NB4 (cell line): ENCODE data around the gene PIGT.

Experiments used
- DNase-seq: peaks from one replicate; pipeline ENCODE4 v3.0.0; 2010; ENCODE audit warnings: low read depth
- H3K4me3 ChIP-seq: one replicate; pipeline ENCODE4 v1.5.1; 2011; ENCODE audit warnings: mild to moderate bottlenecking, low read depth, low read length, moderate library complexity
- MYC ChIP-seq: IDR thresholded peaks from 2 replicates; pipeline ENCODE4 v1.6.1; 2011; ENCODE audit warnings: low read depth, low read length
- POLR2A ChIP-seq: IDR thresholded peaks from 2 replicates; pipeline ENCODE4 v1.6.1; 2011; ENCODE audit warnings: mild to moderate bottlenecking; ENCODE audit not compliant: insufficient read length; ENCODE audit errors: extremely low read depth
- TF ChIP-seq, protein P1 (sequence below): IDR thresholded peaks from 2 replicates; pipeline ENCODE4 v1.6.1; 2011; ENCODE audit warnings: low read depth, low read length
- TF ChIP-seq, protein P2 (sequence below): IDR thresholded peaks from one replicate; pipeline ENCODE4 v1.5.1; 2012; ENCODE audit warnings: low read depth, low read length

Gene PIGT

DNA sequence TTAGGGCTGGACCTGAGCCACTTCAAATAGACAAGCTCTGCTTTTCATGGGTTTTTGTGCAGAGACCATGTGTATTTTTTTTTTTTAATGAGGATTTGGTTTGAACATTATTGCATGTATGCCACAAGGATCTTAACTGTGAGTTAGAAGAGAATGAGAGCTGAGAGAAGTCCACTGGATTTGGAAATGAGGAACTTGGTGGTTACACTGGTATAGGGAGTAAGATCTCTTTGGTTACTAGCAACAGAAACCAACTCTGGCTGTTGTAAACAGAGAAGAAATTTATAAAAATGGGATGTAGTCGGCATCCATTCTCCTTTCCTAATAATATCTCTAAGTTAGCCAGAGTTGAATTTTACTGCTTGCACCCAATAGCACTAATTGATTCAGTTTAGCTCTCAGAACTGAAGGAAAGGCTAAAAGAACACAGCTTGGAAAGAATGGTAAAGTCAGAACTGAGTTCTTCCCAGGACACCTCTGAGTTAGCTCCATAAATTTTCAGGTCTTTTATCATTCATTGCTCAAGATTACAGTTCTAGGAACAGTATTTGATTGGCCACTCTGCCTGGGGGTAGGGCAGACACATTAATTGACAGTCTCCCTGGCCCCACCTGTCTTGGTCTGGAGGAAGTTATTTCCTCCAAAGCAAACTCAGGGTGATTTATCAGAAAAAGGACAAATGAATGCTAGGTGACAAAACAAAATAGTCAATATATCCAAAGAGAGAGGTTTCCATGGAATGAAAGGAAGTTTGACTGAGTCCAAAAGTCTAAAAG lies 49.7 kb downstream of the PIGT start:
- TF ChIP-seq, protein P1, sequence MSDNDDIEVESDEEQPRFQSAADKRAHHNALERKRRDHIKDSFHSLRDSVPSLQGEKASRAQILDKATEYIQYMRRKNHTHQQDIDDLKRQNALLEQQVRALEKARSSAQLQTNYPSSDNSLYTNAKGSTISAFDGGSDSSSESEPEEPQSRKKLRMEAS: no peak
- no peak for TF ChIP-seq POLR2A
- TF ChIP-seq, protein P2, sequence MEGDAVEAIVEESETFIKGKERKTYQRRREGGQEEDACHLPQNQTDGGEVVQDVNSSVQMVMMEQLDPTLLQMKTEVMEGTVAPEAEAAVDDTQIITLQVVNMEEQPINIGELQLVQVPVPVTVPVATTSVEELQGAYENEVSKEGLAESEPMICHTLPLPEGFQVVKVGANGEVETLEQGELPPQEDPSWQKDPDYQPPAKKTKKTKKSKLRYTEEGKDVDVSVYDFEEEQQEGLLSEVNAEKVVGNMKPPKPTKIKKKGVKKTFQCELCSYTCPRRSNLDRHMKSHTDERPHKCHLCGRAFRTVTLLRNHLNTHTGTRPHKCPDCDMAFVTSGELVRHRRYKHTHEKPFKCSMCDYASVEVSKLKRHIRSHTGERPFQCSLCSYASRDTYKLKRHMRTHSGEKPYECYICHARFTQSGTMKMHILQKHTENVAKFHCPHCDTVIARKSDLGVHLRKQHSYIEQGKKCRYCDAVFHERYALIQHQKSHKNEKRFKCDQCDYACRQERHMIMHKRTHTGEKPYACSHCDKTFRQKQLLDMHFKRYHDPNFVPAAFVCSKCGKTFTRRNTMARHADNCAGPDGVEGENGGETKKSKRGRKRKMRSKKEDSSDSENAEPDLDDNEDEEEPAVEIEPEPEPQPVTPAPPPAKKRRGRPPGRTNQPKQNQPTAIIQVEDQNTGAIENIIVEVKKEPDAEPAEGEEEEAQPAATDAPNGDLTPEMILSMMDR: no peak
- no peak; the same call in 1 of the 2 replicates for TF ChIP-seq MYC
- peak; percentile 72 for DNase-seq
- H3K4me3 ChIP-seq: no peak overlapping the region

DNA sequence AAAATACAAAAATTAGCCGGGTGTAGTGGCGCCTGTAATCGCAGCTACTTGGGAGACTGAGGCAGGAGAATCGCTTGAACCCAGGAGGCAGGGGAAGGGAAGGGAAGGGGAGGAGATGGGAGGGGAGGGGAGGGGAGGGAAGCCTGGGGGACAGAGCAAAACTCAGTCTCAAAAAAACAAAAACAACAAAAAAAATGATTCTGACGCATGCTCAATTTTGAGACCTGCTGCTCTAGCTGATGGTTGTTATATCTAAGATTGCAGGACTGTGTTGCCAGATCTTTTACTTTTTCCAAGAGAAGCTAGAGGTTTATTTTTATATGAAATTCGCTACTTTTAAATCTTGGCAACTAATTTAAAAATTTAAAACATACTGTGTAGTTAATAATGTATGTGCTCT lies 51.2 kb downstream of the PIGT start:
- TF ChIP-seq, protein P1: no peak
- TF ChIP-seq, protein P2: no peak
- TF ChIP-seq MYC: no peak
- no peak for TF ChIP-seq POLR2A
- H3K4me3 ChIP-seq: no peak overlapping the region
- no peak for DNase-seq

DNA sequence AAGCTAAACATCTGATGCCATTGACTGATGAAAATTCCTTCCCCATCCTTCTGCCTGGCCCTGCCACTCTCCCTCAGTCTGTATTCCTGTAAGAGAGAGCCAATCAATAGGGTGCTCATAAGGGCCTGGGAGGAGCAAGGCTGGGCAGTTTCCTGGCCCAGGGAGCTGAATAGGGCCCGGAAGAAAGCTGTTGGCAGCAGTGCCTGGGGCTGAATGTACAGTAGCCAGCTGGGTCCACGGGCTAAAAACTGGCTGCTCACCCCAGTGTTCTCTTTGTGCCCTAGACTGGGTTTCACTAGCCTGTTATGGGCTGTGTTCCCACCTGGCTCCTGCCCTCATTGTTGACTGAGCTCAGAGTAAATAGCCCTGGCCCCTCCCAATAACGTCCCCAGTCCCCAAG lies 51.9 kb downstream of the PIGT start:
- H3K4me3 ChIP-seq: no peak overlapping the region
- no peak for DNase-seq
- TF ChIP-seq, protein P2: no peak
- TF ChIP-seq MYC (no peak), POLR2A (no peak)
- TF ChIP-seq, protein P1: no peak

DNA sequence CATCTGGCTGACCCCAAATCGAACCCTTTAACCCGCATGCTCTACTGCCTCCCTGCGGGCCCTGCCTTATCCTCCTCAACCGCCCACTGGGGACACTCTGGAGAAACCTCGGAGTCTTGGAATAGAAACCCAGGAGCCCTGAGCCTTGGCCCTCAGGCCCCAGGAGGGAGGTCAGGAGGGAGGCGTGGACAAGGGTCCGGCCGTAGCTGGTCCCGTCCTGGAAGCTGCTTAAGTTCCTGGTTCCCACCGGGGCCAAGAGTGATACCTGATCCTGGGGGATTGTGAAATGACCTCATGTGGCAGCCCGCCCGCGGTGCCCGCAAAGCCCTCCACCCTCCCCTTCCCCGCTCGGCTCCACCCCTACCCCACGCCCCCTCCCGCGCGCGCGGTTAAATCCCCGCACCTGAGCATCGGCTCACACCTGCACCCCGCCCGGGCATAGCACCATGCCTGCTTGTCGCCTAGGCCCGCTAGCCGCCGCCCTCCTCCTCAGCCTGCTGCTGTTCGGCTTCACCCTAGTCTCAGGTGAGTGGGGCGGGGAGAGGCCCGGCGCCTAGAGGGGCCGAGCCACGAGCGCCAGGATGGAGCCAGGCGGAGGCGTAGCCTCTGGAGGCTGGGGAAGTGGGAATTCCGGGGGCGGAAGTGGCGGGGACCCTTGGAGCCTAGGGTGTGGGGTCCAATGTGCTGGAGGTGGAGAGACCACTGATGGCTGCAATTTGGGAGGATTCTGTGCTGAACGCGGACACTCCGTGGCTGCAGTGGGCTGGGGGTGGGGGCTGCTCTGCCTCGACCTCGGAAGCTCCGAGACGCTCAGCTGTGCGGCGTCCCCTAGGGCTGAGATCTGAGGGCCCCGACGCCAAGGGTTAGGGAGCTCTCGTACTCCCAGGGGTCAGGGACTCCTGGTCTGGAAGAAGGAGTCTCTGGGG lies 53.7 kb downstream of the PIGT start, which contains the start of gene WFDC2:
Gene WFDC2 (plus strand): TSS at position 418 of the 926 bp plus-strand sequence. CDS start 29 bp downstream, at position 447.
- peak within 1 kb of the TSS; percentile 43 for H3K4me3 ChIP-seq
- no peak for DNase-seq
- TF ChIP-seq, protein P1: no peak
- TF ChIP-seq POLR2A (no peak), MYC (no peak)
- TF ChIP-seq, protein P2: no peak

DNA sequence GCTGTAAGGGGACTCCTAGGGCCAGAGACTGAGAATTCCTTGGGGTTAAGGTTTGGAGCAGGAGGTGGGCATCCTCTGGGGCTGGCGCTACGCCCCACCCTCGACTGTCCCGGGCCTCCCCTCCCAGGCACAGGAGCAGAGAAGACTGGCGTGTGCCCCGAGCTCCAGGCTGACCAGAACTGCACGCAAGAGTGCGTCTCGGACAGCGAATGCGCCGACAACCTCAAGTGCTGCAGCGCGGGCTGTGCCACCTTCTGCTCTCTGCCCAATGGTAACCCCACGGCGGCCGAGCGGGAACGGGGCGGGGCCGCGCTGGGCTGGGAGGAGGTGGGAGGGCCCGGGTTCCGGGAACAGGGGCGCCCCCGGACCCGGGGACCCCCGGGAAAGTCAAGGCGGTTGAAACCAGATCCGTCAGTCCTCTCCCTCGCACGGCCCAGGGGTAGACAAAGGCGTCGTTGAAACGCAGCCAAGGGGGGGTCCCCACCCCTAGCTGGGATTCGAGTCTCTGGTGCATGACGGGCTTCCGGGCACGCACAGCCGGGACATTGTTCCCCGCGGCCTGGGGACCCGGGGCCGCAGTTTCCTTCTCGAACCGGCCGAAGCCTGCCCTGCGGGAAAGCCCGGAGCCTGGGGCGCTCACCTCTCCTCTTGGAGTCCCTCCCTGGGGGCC lies 54.5 kb downstream of the PIGT start:
- H3K4me3 ChIP-seq: peak overlapping the region; percentile 43
- DNase-seq: peak; percentile 44
- TF ChIP-seq POLR2A: no peak
- TF ChIP-seq MYC: no peak
- TF ChIP-seq, protein P1: no peak
- TF ChIP-seq, protein P2: no peak
